Gastroesophageal sphincter (tissue), 4 donors: ENCODE measurements around the gene RARRES2. TPM values are rescaled to one million over a fixed set of nuclear protein-coding genes. Genes with fewer than 3 reads are reported as not detected.
"Not testable (repeated sequence)": the region's sequence is repeated elsewhere in the genome, so short reads cannot be mapped to it uniquely, and the experiment has no call there.

Experiments used
- ATAC-seq: fragments of 150-250 bp; one replicate; pipeline ENCODE4 v1.9.1; 2016; ENCODE audit warnings: mild to moderate bottlenecking, moderate library complexity
- H3K27ac ChIP-seq, 4 donors: fragments of 200-600 bp; sonication (generic) in 3 of 4; 1 replicate in 3 of 4; 2 replicates in 1 of 4; pipeline ENCODE4 v1.5.1; 2016 to 2019
- H3K27me3 ChIP-seq: fragments of 200-600 bp; sonication (generic); one replicate; pipeline ENCODE4 v1.5.1; 2019
- H3K36me3 ChIP-seq, 2 donors: fragments of 200-600 bp; sonication (generic); one replicate each; pipeline ENCODE4 v1.5.1; 2019; ENCODE audit warnings: control low read depth in 1 of 2
- H3K4me1 ChIP-seq, 3 donors: fragments of 200-600 bp; sonication (generic); 1 replicate in 2 of 3; 2 replicates in 1 of 3; pipeline ENCODE4 v1.5.1; 2016 to 2019; ENCODE audit warnings: control low read depth in 2 of 3
- H3K4me3 ChIP-seq, 2 donors: fragments of 200-600 bp; sonication (generic); one replicate each; pipeline ENCODE4 v1.5.1; 2019; ENCODE audit warnings: mild to moderate bottlenecking in 1 of 2, moderate library complexity in 1 of 2
- H3K9me3 ChIP-seq, 3 donors: fragments of 200-600 bp; sonication (generic); one replicate each; pipeline ENCODE4 v1.5.1; 2017 to 2019; ENCODE audit warnings: control low read depth in 2 of 3
- CTCF ChIP-seq, 4 experiments: fragments of 200-600 bp in 2 of 4; fragments of 450-650 bp in 2 of 4; sonication (generic) in 1 of 4; IDR thresholded peaks; one replicate each; pipeline ENCODE4 v1.5.1; 2017 to 2019; ENCODE audit warnings: antibody characterized with exemption in 4 of 4, mild to moderate bottlenecking in 2 of 4, moderate library complexity in 2 of 4
- EP300 ChIP-seq: sonication (generic); formaldehyde crosslinking; IDR thresholded peaks from one replicate; pipeline ENCODE4 v1.6.1; 2017; ENCODE audit warnings: antibody characterized with exemption, mild to moderate bottlenecking
- POLR2A ChIP-seq, 2 donors: fragments of 450-650 bp; IDR thresholded peaks; one replicate each; pipeline ENCODE4 v1.6.1; 2017; ENCODE audit warnings: antibody characterized with exemption in 2 of 2, mild to moderate bottlenecking in 2 of 2, moderate library complexity in 1 of 2
- POLR2AphosphoS5 ChIP-seq: sonication (generic); formaldehyde crosslinking; IDR thresholded peaks from one replicate; pipeline ENCODE4 v1.6.1; 2017; ENCODE audit warnings: antibody characterized with exemption
- WGBS, 2 donors: methylation state at CpG; one replicate each; pipeline ENCODE4 v1.1.5; 2018; ENCODE audit warnings: low coverage in 1 of 2; 5-methylcytosine and 5-hydroxymethylcytosine counted together
- total RNA-seq, 4 donors: library from RNA; depleted of rRNA; stranded (reverse); fragments of >200 nt; gene quantifications; one replicate each; pipeline ENCODE4 v1.1.0, GENCODE V29; 2016

RARRES2 gene
- total RNA-seq, 4 donors from 2014 or later = 152 to 341 (median 157) TPM

- no peak for TF ChIP-seq EP300
- TF ChIP-seq POLR2AphosphoS5 = no peak
- TF ChIP-seq CTCF (IDR thresholded peaks at IDR 0.05) = no peak
- TF ChIP-seq POLR2A (IDR thresholded peaks at IDR 0.05) = no peak
These were observed 26.7 kb downstream of the RARRES2 start for GRCh38 chr7:150314639-150315239.

GRCh38 chr7:150313870-150314269 is 27.6 kb downstream of the RARRES2 start:
- Histone ChIP-seq H3K4me3 (no peak overlapping the region), H3K36me3 (no peaks in the 10 kb centered on the region), H3K27ac (no peak overlapping the region), H3K27me3 (no peaks in the 10 kb centered on the region), H3K4me1 (no peaks in the 10 kb centered on the region), H3K9me3 (no peaks in the 10 kb centered on the region)
- ATAC-seq = no peak
- WGBS, 2 donors = 88% methylated on average over 4 of the region's 6 CpGs; no CpG with 5 or more reads in 1 of the 2 donors
- TF ChIP-seq CTCF (IDR thresholded peaks at IDR 0.05) (no peak), POLR2A (IDR thresholded peaks at IDR 0.05) (no peak), EP300 (no peak), POLR2AphosphoS5 (no peak)

More at GRCh38 chr7:150314639-150315239, 26.7 kb downstream of the RARRES2 start:
- Histone ChIP-seq H3K4me1 (no peaks in the 10 kb centered on the region), H3K36me3 (no peaks in the 10 kb centered on the region), H3K9me3 (no peaks in the 10 kb centered on the region), H3K27ac (no peak overlapping the region), H3K27me3 (no peaks in the 10 kb centered on the region), H3K4me3 (no peak overlapping the region)
- 80 to 94% methylated on average over 2 to 5 of the region's 5 CpGs for WGBS, 2 donors
- ATAC-seq = no peak

- TF ChIP-seq CTCF (IDR thresholded peaks at IDR 0.05) (no peak), POLR2A (IDR thresholded peaks at IDR 0.05) (no peak), EP300 (no peak), POLR2AphosphoS5 (no peak)
- ATAC-seq = no peak
- H3K27me3 ChIP-seq = no peaks in the 10 kb centered on the region
These were observed 28.0 kb downstream of the RARRES2 start for GRCh38 chr7:150313367-150313809.

GRCh38 chr7:150312649-150313366 is 28.6 kb downstream of the RARRES2 start:
- WGBS, 2 donors = 85 to 91% methylated on average over 5 to 7 of the region's 7 CpGs
- H3K4me1 ChIP-seq, H3K9me3 ChIP-seq, H3K36me3 ChIP-seq, H3K27ac ChIP-seq, ATAC-seq, H3K27me3 ChIP-seq, H3K4me3 ChIP-seq: not testable (repeated sequence)

More at GRCh38 chr7:150313367-150313809, 28.0 kb downstream of the RARRES2 start:
- no peaks in the 10 kb centered on the region for H3K9me3 ChIP-seq
- H3K36me3 ChIP-seq = no peaks in the 10 kb centered on the region
- WGBS, 2 donors = 74 to 75% methylated on average over 3 of the region's 3 CpGs
- no peak overlapping the region for H3K27ac ChIP-seq
- no peak overlapping the region for H3K4me3 ChIP-seq
- no peaks in the 10 kb centered on the region for H3K4me1 ChIP-seq

GRCh38 chr7:150311711-150312110 is 29.7 kb downstream of the RARRES2 start:
- H3K27me3 ChIP-seq = no peaks in the 10 kb centered on the region
- H3K27ac ChIP-seq = no peak overlapping the region
- no peak for ATAC-seq
- H3K4me3 ChIP-seq = no peak overlapping the region
- H3K36me3 ChIP-seq = no peaks in the 10 kb centered on the region
- 73 to 75% methylated on average over 4 to 5 of the region's 5 CpGs for WGBS, 2 donors
- TF ChIP-seq EP300 = no peak
- TF ChIP-seq CTCF (IDR thresholded peaks at IDR 0.05) = no peak
- TF ChIP-seq POLR2A (IDR thresholded peaks at IDR 0.05) = no peak
- TF ChIP-seq POLR2AphosphoS5 = no peak
- no peaks in the 10 kb centered on the region for H3K4me1 ChIP-seq
- no peaks in the 10 kb centered on the region for H3K9me3 ChIP-seq
